ENCODE data around the gene PXDN.
"Not testable (repeated sequence)": the region's sequence is repeated elsewhere in the genome, so short reads cannot be mapped to it uniquely, and the experiment has no call there.

Gene PXDN

GRCh38 chr2:1634681-1635341, 109.5 kb downstream of the PXDN start:
- H3K4me3 ChIP-seq (ENCODE audit: low read depth, low read length), result no peak overlapping the region

DNA sequence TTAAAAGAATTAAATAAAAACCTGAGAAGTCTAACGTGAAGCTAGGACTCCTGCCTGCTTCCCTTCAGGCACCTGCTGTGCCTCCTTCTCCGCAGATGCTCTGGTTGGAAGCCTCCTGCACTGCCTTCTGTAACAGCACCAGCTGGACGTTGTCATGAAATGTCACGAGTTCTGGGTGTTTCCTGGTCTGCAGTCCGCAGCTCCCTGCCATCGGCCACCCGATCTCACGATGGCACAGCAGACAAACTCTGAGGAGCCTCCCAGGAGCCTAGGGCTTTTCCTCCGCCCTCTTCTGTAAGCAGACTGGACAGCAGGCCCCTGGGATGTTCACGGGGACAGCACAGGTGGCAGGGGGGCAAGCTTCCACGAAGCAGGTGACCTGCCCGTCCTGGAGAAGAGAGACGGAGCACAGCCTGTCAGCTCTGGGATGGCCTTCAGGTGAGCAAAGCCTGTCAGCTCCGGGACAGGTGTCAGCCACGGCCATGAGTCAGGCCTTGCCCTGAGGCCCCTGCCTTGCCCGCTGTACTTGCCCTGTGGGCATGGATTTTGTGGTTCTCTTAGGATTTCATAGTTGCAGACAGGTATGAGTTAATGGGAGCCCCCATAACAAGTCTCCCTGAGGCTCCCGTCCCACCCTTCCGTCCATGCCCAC, 110.3 kb downstream of the PXDN start:
- H3K4me3 ChIP-seq (ENCODE audit: low read depth, low read length), result no peak overlapping the region

DNA sequence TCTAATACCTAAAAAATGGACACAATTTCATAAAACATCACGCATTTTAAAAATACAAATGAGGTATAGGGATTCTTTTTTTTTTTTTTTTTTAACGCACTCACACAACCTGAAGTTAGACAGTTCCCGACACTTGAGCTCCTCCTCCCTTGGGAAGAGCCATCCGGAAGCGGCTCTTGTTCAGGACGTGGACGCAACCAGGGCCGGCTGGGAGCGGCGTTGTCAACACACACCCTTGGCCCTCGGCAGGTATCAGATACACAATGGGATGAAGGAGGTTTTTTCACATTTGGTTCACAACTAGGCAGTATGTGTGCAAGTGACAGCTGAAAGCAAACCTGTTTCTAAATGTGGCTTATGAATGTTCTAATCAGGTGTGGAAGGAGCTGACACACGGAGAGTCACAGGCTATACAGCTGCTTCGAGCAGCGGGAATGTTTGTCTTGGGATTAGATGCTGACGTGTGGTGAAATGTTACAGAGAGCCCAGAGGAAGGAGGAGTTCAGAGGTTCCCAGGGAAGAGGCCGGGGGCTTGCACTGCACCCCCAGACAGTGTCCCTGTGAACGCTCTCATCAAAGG, 111.1 kb downstream of the PXDN start:
- no peak overlapping the region for H3K4me3 ChIP-seq (ENCODE audit: low read depth, low read length)

- no peak overlapping the region for H3K4me3 ChIP-seq (ENCODE audit: low read depth, low read length)
These were observed 111.8 kb downstream of the PXDN start for GRCh38 chr2:1632510-1632909.

DNA sequence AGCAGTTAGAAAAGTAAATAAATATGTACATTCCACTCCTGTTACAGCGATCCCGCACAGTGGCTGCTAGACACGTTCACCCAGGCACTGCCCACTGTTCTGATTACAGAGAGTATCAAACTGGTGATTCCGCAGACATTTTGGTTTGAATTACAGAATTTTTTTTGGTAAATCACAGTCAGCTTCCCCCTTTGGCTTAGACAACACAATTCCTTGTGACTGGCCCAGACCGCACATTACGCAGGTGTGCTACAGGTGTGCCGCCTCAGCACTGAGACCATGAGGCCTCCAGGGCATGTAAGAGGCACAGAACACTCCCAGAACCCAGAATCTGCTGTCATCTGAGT, 112.3 kb downstream of the PXDN start:
- H3K4me3 ChIP-seq (ENCODE audit: low read depth, low read length), result no peak overlapping the region

- H3K4me3 ChIP-seq (ENCODE audit: low read depth, low read length), result no peak overlapping the region
These were observed 112.9 kb downstream of the PXDN start for GRCh38 chr2:1631292-1632001.

DNA sequence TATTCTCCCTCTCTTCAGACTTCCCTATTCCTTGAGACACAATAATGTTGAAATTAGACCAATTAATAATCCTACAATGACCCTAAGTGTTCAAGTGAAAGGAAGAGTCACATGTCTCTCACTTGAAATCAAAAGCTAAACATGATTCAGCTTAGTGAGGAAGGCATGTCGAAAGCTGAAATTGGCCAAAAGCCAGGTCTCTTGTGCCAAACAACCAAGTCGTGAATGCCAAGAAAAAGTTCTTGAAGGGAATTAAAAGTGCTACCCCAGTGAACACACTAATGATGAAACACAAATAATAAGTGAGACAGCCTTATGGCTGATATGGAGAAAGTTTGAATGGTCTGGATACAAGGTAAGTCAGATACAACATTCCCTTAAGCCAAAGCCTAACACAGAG, 115.4 kb downstream of the PXDN start:
- no peak overlapping the region for H3K4me3 ChIP-seq (ENCODE audit: low read depth, low read length)

DNA sequence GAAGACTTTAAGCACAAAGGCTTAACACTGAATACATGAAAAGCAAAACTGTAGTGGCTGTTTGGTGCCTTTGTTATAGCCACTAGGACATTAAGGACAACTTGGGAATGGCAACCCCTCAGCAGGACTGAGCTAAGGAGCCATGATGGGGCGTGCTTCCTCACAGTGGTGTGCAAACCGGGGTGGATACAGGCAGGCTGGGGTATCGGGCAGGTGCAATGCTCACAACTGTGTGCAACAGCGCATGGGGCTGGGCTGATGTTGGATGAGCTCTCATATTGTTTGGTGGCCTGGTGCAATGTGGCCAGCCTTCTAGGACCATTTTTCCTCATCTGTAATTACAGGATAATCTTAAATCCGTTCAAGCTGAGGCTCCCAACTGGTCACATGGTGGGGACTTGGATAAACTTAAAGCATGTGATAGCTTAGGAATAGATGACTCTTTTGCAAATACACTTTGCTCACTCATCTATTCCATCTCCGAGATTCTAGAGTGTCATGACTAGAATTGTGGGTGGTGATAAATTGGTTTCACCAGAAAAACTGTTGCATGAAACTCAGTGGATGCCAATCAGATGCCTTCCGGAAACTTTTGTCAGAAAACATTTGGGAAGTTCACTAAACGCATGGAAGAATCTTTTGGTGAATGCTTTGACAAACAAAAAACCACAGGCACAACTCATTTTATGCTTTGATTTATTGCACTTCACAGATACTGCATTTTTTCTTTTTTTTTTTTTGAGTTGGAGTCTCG, 116.5 kb downstream of the PXDN start:
- H3K4me3 ChIP-seq (ENCODE audit: low read depth, low read length), result no peak overlapping the region

- no peak overlapping the region for H3K4me3 ChIP-seq (ENCODE audit: low read depth, low read length)
These were observed 118.0 kb downstream of the PXDN start for GRCh38 chr2:1626271-1626681.

DNA sequence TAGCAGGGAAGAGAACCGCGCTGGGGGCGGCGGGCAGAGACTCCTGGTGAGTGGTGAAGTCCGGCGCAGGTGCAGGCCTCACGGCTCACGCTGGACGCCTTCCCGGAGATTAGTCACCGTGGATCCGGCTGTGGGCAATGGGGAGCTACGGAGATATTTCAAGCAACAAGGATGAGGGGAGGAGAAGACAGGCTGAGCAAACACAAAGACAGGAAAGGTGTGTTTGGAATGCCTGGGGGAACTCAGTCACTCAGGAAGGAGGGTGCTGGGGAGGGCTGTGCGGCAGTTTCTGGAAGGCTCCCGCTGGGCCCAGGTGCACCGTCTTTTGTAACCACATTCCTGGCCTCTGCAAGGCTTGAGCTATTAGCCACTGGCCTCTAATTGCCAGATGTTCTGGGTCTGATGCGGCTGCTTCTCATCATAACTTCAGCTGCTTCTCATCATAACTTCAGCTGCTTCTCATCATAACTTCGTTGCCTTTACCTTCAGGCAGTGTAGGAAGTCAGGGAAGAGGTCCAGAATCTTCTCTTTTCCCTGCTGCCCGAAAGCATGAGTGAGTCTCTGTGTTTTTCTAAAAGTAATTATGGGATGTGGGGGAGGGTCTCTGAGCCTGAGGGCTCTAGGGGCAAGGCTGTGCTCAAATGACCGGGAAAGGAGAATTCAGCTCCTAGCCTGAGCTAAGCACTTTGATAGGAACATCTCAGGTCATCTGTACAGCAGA, 118.9 kb downstream of the PXDN start:
- no peak overlapping the region for H3K4me3 ChIP-seq (ENCODE audit: low read depth, low read length)

DNA sequence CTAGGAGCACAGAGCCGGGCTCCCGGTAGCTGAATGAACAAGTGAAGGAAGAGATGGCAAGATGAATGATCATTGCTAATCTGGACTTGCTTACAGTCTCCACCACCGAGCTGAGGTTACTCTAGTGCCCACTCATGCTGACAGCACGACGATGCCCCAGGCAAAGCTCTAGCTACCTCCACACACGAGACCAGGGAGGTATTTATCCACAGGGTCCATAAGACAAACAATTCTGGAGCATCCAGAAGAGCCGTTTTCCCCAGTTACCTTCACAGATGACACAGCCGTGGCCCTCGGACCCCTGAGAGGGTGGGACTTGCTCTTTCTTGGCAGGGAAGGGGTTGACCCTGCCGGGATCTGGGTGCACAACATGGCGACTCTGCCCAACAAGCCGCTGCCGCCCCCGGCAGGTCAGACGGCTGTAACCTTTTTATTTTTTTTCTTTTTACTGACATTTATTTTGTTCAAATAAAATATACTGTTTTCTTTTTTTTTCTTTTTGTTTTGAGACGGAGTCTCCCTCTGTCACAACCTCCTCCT, 120.3 kb downstream of the PXDN start:
- H3K4me3 ChIP-seq (ENCODE audit: low read depth, low read length), result no peak overlapping the region

DNA sequence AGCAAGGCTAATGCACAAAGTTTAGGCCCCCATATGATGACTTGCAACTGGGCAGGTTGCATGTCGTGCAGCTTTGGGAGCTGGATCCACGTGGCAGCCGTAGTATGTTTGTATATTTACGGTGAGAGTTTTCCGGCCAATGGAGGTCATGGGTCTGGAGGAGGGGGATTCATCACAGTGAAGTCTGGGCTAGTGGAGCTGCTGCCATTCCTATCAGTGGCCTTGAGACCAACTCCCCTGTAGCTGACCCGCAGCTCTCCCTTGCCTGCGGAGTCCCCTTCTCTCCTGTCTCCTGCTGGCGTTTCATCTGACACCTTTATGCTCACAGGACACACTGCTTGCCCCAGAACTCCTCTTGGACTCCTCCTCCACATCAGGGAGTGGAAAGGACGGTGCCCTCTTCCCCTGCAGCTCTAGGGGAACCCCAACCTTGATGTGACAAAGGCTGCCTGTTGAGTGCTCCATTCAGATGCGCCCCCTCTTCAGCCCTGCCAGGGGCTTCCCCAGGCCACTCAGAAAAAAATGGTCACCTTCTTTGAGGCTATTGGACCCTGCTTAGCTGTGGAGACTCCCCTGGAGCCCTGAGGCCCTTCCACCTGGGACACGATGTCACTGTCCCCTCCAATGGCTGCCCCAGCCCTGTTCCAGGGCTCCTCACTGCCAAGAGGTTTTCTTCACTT, 121.7 kb downstream of the PXDN start:
- H3K4me3 ChIP-seq (ENCODE audit: low read depth, low read length), result no peak overlapping the region

- H3K4me3 ChIP-seq (ENCODE audit: low read depth, low read length), result not testable (repeated sequence)
These were observed 122.3 kb downstream of the PXDN start for GRCh38 chr2:1621976-1622375.

- no peak overlapping the region for H3K4me3 ChIP-seq (ENCODE audit: low read depth, low read length)
These were observed 122.8 kb downstream of the PXDN start for GRCh38 chr2:1621501-1621900.

GRCh38 chr2:1621041-1621440, 123.3 kb downstream of the PXDN start:
- H3K4me3 ChIP-seq (ENCODE audit: low read depth, low read length), result no peak overlapping the region

- no peak overlapping the region for H3K4me3 ChIP-seq (ENCODE audit: low read depth, low read length)
These were observed 124.2 kb downstream of the PXDN start for GRCh38 chr2:1620081-1620480.

GRCh38 chr2:1619556-1619955, 124.8 kb downstream of the PXDN start:
- H3K4me3 ChIP-seq (ENCODE audit: low read depth, low read length), result no peak overlapping the region

GRCh38 chr2:1618974-1619373, 125.3 kb downstream of the PXDN start:
- H3K4me3 ChIP-seq (ENCODE audit: low read depth, low read length), result no peak overlapping the region

DNA sequence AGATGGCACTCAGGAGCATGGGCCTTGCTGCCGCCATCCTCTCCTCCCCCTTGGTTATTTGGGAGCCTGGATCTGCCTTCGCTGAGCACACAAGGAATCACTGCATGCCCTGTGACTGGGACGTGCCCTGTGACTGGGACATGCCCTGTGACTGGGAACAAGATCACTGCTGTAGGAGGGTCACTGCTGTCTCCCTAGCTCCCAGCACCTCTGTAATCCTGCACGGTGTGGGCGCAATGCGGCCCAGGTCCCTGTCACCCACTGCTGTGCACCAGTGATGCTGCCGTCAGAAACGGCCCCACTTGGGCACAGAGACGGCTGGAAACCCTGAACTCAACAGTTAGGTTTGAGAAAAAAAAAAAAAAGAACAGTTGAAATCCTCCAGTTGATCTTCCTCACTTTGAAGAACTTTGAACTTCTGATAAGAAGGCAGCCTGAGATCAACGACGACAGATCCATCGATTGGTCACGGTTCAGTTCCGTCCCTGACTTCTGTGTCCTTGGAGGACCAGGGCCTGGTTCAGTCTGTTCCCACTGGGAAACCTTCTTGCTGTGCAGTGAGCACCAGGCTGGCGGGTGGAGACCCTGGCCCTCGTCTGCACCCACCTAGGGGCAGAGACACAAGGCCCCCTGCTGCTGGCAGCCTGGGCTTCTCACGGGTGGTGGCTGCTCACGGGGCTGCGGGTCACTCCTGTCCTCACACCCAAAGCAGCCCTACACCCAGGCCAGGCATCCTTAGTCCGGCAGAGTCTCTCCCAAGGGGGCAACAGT, 125.9 kb downstream of the PXDN start:
- H3K4me3 ChIP-seq (ENCODE audit: low read depth, low read length), result no peak overlapping the region

Data from iPS-11a (cell line).